Right renal pelvis (tissue), 4 donors: ENCODE data around the gene SSH2. TPM values are rescaled to one million over a fixed set of nuclear protein-coding genes. Genes with fewer than 3 reads are reported as not detected.

Experiments
- DNase-seq, 4 donors: peaks; one replicate each; pipeline ENCODE4 v3.0.0-alpha.2; 2013; ENCODE audit warnings: low read depth in 4 of 4, low spot score in 3 of 4, missing footprints in 1 of 4
- polyA plus RNA-seq, 4 donors: library from polyadenylated mRNA; unstranded; fragments of 120-200 nt; gene quantifications; one replicate each; pipeline ENCODE4 v1.2.1, GENCODE V29; 2013; ENCODE audit not compliant: insufficient read length in 4 of 4

SSH2 gene
- polyA plus RNA-seq, 4 donors: 16.6 to 19.2 (median 19.0) TPM

DNA sequence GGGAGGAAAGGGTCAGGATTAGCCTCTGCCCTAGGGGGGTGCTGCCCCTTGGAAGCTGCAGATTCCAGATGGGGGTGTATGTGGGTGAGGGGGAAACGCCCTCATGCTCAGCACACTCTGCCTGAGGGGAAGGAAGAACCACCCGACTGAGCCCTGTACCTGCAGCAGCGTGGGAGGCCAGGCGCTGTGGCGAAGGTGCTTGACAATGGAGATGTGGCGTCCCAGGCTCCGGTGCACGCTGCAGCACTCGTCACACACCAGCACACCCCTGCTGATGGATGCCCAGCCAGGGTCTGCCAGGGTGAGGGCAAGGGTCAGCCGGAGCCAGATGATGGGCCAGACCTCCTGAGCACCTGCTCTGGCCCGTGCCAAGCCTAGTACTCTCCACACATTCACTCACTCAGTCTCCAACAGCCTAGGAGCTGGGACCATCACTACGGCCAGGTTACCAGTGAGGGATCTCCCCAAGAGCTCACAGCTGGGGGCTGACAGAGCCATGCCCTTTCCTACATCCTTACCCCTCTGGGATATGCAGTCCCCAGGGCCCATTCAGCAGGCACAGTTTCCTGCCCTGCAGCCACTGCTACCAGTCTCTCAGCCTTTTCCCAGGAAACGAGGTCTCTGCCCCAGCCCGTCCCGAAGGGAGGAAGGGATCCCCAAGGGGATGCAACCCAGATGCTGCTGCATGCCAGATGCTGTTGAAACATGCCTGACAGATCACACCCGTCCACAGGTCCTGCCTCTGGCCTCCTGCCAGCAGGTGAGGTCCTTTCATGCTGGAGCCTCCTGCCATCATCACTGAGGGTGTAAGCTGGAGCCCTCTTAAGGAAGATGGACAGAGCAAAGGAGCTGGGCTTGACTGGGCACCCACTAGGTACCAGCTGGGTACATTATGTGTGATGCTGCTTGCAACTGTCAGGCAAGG, 346.4 kb downstream of the SSH2 start:
- no peak for DNase-seq

DNA sequence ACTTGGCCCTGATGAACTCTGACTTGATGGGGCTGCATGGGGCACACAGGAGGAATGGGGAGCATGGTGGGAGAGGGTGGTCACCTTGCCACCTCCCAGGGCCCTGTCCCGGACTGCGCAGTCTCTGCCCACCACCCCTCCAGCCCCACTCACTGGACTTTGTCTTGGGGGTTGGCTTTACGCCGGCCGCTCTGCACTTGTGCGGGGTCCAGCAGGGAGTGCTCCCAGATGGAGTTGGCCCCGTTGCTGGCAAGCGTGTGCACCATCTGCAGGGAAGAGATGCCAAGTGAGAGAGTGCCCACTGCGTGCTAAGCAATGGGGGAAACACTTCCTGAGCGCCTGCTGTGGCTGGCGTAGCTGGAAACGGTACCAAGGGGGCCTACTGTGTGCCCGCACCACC, 347.3 kb downstream of the SSH2 start:
- no peak for DNase-seq

DNA sequence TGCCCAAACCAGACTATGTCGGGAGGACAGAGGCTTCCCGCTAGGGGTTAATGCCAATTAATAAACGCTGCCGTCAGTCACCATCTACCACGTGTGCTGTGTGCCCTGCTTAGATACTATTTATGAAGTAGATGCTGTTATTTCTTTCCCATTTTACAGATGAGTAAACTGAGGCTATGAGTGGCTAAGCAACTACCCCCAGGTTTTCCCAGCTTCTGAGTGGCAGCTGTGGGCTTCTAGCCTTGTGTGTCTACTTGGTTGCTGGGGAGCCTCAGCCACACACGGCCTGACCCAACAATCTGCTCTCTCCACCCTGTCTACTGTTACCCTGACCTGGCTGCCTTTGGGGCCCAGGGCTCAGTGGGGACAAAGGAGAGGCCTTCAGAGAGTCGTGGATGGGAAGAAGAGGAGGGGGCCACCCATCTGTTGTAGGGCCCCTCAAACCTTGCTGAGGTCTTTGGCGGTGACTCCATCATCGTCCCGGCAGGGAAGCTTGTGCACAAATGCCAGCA, 347.7 kb downstream of the SSH2 start:
- no peak for DNase-seq

DNA sequence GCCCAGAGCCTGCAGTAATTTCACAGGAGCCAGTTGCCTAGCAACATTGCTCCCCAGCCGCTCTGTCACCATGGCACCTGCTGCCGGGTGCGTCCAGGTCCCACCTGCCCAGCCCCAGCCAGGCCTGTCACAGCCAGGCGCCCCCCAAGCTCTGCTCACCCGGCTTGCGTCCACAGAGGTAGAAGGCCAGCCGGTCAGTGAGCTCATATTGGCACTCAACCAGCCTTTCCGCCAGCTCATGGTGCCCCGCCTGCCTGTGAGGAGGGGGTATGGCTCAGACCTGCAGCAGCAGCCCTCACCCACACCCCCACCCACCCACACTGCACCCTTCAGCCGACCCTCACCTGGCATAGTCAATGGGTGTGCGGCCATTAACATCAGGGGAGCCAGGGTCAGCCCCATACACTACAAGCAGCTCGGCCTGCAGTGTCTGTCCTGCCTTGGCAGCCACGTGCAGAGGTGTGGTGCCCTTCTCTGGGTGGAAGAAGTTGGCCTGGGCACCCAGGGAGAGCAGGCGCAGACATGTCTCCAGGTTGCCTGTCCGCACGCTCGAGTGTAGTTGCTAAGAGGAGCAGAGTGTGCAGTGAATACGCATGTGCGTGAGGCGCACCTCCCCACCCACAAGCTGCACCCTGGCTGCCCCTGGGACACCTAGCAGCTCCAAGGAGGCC, 348.3 kb downstream of the SSH2 start:
- no peak for DNase-seq

GRCh38 chr17:29579866-29580771, 349.9 kb downstream of the SSH2 start:
- DNase-seq: peak in 1 of 4 donors; percentile 63

GRCh38 chr17:29578626-29579485, 351.2 kb downstream of the SSH2 start:
- DNase-seq: no peak

- DNase-seq: no peak
Observed at GRCh38 chr17:29577385-29578211, 352.4 kb downstream of the SSH2 start.

GRCh38 chr17:29577001-29577370, 353.0 kb downstream of the SSH2 start:
- DNase-seq: no peak

- DNase-seq: no peak
Observed at GRCh38 chr17:29576214-29577000, 353.6 kb downstream of the SSH2 start.

Other genes with a start within 250 kb of the SSH2 start
- 1 to 10 TPM; 1.8 to 3.7 (median 2.2) TPM for gene EFCAB5, start 11.4 kb upstream of the SSH2 start, polyA plus RNA-seq
- gene NSRP1, start 186.6 kb upstream of the SSH2 start, polyA plus RNA-seq: 10 to 100 TPM; 34.3 to 41.8 (median 41.0) TPM